Spleen (tissue), 11 donors: Measurements from ENCODE around the gene MAP3K19. TPM values are rescaled to one million over a fixed set of nuclear protein-coding genes. Genes with fewer than 3 reads are reported as not detected.
"Not testable (repeated sequence)": the region's sequence is repeated elsewhere in the genome, so short reads cannot be mapped to it uniquely, and the experiment has no call there.

Experiments
- DNase-seq: peaks from one replicate; pipeline ENCODE4 v3.0.0-alpha.2; 2020
- H3K27ac ChIP-seq, 8 donors: fragments of 200-600 bp; sonication (generic) in 7 of 8; 1 replicate in 4 of 8; 2 replicates in 4 of 8; pipeline versions ENCODE4 v1.5.0 to v1.8.0; 2016 to 2021; ENCODE audit warnings: inconsistent platforms in 4 of 8, mild to moderate bottlenecking in 4 of 8, moderate library complexity in 1 of 8
- H3K27me3 ChIP-seq, 7 donors: fragments of 200-600 bp; sonication (generic) in 6 of 7; replicated peaks in 1 of 7; 1 replicate in 4 of 7; 2 replicates in 3 of 7; pipeline versions ENCODE4 v1.5.0 to v1.8.0; 2016 to 2021; ENCODE audit warnings: inconsistent platforms in 3 of 7, mild to moderate bottlenecking in 1 of 7
- H3K36me3 ChIP-seq, 6 donors: fragments of 200-600 bp; sonication (generic) in 5 of 6; 1 replicate in 4 of 6; 2 replicates in 2 of 6; pipeline versions ENCODE4 v1.5.0 to v1.8.0; 2016 to 2021; ENCODE audit warnings: inconsistent platforms in 2 of 6
- H3K4me1 ChIP-seq, 6 donors: fragments of 200-600 bp; sonication (generic) in 5 of 6; 1 replicate in 3 of 6; 2 replicates in 3 of 6; pipeline versions ENCODE4 v1.5.0 to v1.8.0; 2016 to 2021; ENCODE audit warnings: inconsistent platforms in 3 of 6
- H3K4me3 ChIP-seq, 8 donors: fragments of 200-600 bp; sonication (generic) in 7 of 8; 1 replicate in 4 of 8; 2 replicates in 4 of 8; pipeline versions ENCODE4 v1.5.0 to v1.8.0; 2016 to 2021; ENCODE audit warnings: inconsistent platforms in 4 of 8, mild to moderate bottlenecking in 4 of 8, moderate library complexity in 2 of 8
- H3K9me3 ChIP-seq, 8 donors: fragments of 200-600 bp; sonication (generic) in 7 of 8; 1 replicate in 4 of 8; 2 replicates in 4 of 8; pipeline versions ENCODE4 v1.5.0 to v1.8.0; 2016 to 2021; ENCODE audit warnings: inconsistent platforms in 4 of 8
- POLR2A ChIP-seq, 3 donors: fragments of 450-650 bp; IDR thresholded peaks; one replicate each; pipeline ENCODE4 v1.5.1; 2017; ENCODE audit warnings: antibody characterized with exemption in 3 of 3, mild to moderate bottlenecking in 1 of 3
- POLR2AphosphoS5 ChIP-seq, 3 donors: sonication (generic); formaldehyde crosslinking; IDR thresholded peaks; one replicate each; pipeline ENCODE4 v1.5.1; 2017; ENCODE audit warnings: antibody characterized with exemption in 3 of 3
- WGBS, 5 donors: extraction: QIAGEN DNeasy Blood & Tissue Kit in 3 of 5; methylation state at CpG; one replicate each; pipeline versions ENCODE4 v1.1.5 to v1.1.7; 2013 to 2018; 5-methylcytosine and 5-hydroxymethylcytosine counted together
- intact Hi-C: fragments of 100-400 bp; cut with DNase I; formaldehyde crosslinking; loops from one replicate; pipeline ENCODE4 v1.15.0; 2023; ENCODE audit warnings: low total_unique reads
- polyA plus RNA-seq, 3 donors: library from polyadenylated mRNA; stranded (reverse); fragments of 200-250 nt; gene quantifications; one replicate each; pipeline ENCODE4 v1.2.1, GENCODE V29; 2013
- total RNA-seq, 7 donors: library from RNA; depleted of rRNA in 3 of 7; stranded (reverse); fragments of >200 nt in 3 of 7; fragmentation: NEBNext Ultra II Directional in 4 of 7; extraction: Animal tissue kit (Norgen Biotek cat#: 25700) in 4 of 7; gene quantifications; one replicate each; pipeline versions ENCODE4 v1.1.0 to v1.2.1, GENCODE V29; 2016 to 2021
- TF ChIP-seq, protein P1 (sequence below), 11 experiments: fragments of 200-600 bp in 7 of 11; fragments of 450-650 bp in 4 of 11; sonication (generic) in 4 of 11; IDR thresholded peaks in 8 of 11; conservative IDR thresholded peaks in 3 of 11; 1 replicate in 7 of 11; 2 replicates in 4 of 11; pipeline versions ENCODE4 v1.4.0 to v1.8.0; 2016 to 2021; ENCODE audit warnings: antibody characterized with exemption in 11 of 11, inconsistent platforms in 4 of 11, mild to moderate bottlenecking in 1 of 11
- donor health status: healthy with polysubstance abuse.
- donor health status: DM: no; HTN: no; CAD: no; lungs with moderate emphysema.
- donor health status: DM: no; HTN: no; CAD: no.
- donor health status: Bipolar disorder and iron deficiency.
- donor health status: healthy.
- donor health status: DM: no; HTN: no; CAD: no.
- donor health status: DM: yes; HTN: yes; CAD: no.

Gene MAP3K19
- total and polyA plus RNA-seq, 10 donors: not detected

DNA sequence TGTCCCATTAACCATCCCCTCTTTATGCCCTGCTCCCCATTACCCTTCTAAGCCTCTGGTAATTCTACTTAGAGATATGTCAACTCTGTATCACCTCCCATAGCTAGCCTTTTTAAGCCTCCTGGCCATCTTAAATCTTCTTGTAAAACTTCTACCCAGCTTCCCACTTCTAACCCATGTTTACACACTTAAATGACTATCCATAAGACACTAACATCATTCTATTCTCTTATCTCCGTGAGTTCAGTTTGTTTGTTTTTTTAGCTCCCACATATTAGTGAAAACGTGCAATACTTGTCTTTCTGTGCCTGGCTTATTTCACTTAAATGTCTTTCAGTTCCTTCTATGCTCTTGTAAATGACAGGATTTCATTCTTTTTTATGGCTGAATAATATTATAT lies 47.3 kb upstream of the MAP3K19 start:
- peaks cover 0 to 4% (median 3%) of the 10 kb centered on the region in 8 donors for H3K9me3 ChIP-seq
- TF ChIP-seq, protein P1, sequence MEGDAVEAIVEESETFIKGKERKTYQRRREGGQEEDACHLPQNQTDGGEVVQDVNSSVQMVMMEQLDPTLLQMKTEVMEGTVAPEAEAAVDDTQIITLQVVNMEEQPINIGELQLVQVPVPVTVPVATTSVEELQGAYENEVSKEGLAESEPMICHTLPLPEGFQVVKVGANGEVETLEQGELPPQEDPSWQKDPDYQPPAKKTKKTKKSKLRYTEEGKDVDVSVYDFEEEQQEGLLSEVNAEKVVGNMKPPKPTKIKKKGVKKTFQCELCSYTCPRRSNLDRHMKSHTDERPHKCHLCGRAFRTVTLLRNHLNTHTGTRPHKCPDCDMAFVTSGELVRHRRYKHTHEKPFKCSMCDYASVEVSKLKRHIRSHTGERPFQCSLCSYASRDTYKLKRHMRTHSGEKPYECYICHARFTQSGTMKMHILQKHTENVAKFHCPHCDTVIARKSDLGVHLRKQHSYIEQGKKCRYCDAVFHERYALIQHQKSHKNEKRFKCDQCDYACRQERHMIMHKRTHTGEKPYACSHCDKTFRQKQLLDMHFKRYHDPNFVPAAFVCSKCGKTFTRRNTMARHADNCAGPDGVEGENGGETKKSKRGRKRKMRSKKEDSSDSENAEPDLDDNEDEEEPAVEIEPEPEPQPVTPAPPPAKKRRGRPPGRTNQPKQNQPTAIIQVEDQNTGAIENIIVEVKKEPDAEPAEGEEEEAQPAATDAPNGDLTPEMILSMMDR (IDR thresholded peaks at IDR 0.05 in 8 of 11, conservative IDR thresholded peaks at IDR 0.05 in 3 of 11): no peak
- TF ChIP-seq POLR2A (IDR thresholded peaks at IDR 0.05): no peak
- TF ChIP-seq POLR2AphosphoS5 (IDR thresholded peaks at IDR 0.05): no peak
- intact Hi-C loops: no loop called here
- no peaks in the 10 kb centered on the region for H3K27me3 ChIP-seq
- no peak for DNase-seq
- WGBS, 5 donors: 90 to 96% (median 95%) methylated on average over 2 of the region's 2 CpGs
- H3K4me1 ChIP-seq: peaks cover 0 to 5% (median under 1%) of the 10 kb centered on the region in 6 donors
- H3K4me3 ChIP-seq: no peak overlapping the region
- H3K36me3 ChIP-seq: peaks cover 0 to 72% (median 27%) of the 10 kb centered on the region in 6 donors
- no peak overlapping the region for H3K27ac ChIP-seq

DNA sequence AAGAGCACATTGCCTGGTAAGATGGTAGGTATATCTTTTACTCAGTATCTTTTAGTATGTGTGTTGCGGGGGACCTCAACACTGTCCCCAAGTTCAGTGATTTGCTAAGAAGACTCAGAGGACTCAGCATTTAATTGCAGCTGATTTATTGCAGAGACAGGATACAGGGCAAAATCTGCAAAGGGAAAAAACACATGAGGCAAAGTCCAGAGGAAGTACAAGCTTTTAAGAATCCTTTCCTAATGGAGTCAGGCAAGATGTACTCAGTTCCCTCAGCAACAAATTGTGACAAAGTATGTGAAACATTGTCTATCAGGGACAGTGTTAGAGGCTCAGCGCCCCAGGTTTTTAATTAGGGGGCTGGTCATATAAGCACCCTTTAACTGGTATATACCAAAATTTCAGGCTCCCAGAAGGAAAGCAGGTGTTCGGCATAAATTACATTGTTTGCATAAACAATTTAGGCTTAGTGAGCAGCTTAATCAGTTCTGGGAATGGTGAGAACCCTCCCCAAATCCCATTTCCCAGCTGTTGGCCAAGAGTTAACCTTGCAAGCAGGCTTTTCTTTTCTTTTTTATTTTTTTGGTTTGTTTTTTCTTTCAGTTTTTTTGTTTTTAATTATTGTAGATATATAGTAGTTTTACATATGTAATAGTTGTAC lies 46.6 kb upstream of the MAP3K19 start:
- no peaks in the 10 kb centered on the region for H3K27me3 ChIP-seq
- peaks cover 0 to 77% (median 27%) of the 10 kb centered on the region in 6 donors for H3K36me3 ChIP-seq
- TF ChIP-seq POLR2AphosphoS5 (IDR thresholded peaks at IDR 0.05) (no peak), POLR2A (IDR thresholded peaks at IDR 0.05) (no peak)
- TF ChIP-seq, protein P1 (IDR thresholded peaks at IDR 0.05 in 8 of 11, conservative IDR thresholded peaks at IDR 0.05 in 3 of 11): no peak
- no peak for DNase-seq
- no peak overlapping the region for H3K27ac ChIP-seq
- no peak overlapping the region for H3K4me3 ChIP-seq
- peaks cover 0 to 11% (median 9%) of the 10 kb centered on the region in 8 donors for H3K9me3 ChIP-seq
- WGBS, 5 donors: 97 to 100% (median 99%) methylated on average over 3 of the region's 3 CpGs
- intact Hi-C loops: no loop called here
- peaks cover 0 to 4% (median 0%) of the 10 kb centered on the region in 6 donors for H3K4me1 ChIP-seq

DNA sequence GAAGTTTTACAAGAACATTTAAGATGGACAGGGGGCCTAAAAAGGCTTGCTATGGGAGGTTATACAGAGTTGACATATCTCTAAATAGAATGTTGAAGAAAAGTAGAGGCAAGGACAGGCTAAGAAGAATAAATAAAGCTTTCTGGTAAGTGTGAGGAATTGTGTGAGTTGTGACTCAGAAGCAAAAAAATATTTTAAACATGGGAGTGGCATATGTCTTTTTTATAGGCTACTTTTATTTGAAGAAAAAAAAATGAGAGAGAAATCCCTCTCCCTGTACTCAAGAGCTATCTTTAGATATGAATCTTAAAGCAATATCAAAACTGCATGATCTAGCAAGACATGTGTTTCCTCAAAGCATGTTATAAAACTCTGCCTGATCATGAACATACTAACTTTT lies 45.9 kb upstream of the MAP3K19 start:
- intact Hi-C loops: no loop called here
- peaks cover 0 to 17% (median 10%) of the 10 kb centered on the region in 8 donors for H3K9me3 ChIP-seq
- TF ChIP-seq, protein P1 (IDR thresholded peaks at IDR 0.05 in 8 of 11, conservative IDR thresholded peaks at IDR 0.05 in 3 of 11): no peak
- no peak for TF ChIP-seq POLR2A (IDR thresholded peaks at IDR 0.05)
- no peak for TF ChIP-seq POLR2AphosphoS5 (IDR thresholded peaks at IDR 0.05)
- DNase-seq: no peak
- H3K27ac ChIP-seq: no peak overlapping the region
- H3K27me3 ChIP-seq: no peaks in the 10 kb centered on the region
- H3K4me1 ChIP-seq: no peaks in the 10 kb centered on the region
- no peak overlapping the region for H3K4me3 ChIP-seq
- H3K36me3 ChIP-seq: peaks cover 0 to 77% (median 27%) of the 10 kb centered on the region in 6 donors

DNA sequence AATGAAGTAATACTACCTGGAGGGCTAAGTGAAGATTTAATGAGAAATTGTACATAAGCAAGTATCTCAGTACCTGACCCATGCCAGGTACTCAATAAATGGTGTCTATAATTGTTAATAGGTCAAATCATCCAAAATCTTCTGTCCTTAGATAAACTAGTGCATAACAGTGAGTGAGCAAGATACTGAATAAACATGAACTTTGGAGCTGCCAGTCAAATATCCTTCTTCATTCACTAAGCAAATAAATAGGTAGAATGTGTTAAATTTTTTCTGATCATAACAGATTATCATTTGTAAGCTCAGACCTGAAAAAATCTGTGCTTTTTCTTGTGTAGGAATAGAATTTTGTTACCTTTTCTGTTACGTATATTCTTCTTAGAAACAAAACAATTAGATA lies 44.4 kb upstream of the MAP3K19 start:
- Histone ChIP-seq H3K4me1 (no peaks in the 10 kb centered on the region), H3K27me3 (no peaks in the 10 kb centered on the region), H3K4me3 (no peak overlapping the region), H3K36me3 (peaks cover 0 to 73% (median 27%) of the 10 kb centered on the region in 6 donors), H3K27ac (no peak overlapping the region), H3K9me3 (peaks cover 0 to 18% (median 10%) of the 10 kb centered on the region in 8 donors)
- no peak for DNase-seq
- 95 to 100% (median 96%) methylated on average over 1 of the region's 1 CpG for WGBS, 5 donors
- intact Hi-C loops: no loop called here
- no peak for TF ChIP-seq POLR2AphosphoS5 (IDR thresholded peaks at IDR 0.05)

DNA sequence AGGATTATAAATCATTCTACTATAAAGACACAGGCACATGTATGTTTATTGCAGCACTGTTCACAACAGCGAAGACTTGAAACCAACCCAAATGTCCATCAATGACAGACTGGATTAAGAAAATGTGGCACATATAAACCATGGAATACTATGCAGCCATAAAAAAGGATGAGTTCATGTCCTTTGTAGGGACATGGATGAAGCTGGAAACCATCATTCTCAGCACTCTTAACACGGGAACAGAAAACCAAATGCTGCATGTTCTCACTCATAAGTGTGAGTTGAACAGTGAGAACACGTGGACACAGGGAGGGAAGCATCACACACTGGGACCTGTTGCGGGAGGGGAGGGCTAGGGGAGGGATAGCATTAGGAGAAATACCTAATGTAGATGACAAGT lies 42.4 kb upstream of the MAP3K19 start:
- H3K9me3 ChIP-seq: peaks cover 0 to 18% (median 10%) of the 10 kb centered on the region in 8 donors
- H3K27ac ChIP-seq, H3K4me3 ChIP-seq, intact Hi-C loops, DNase-seq, H3K27me3 ChIP-seq, H3K4me1 ChIP-seq: not testable (repeated sequence)
- peaks cover 0 to 58% (median 21%) of the 10 kb centered on the region in 6 donors for H3K36me3 ChIP-seq
- 97 to 100% (median 98%) methylated on average over 4 of the region's 4 CpGs for WGBS, 5 donors
